SK-N-SH (cell line): ENCODE data around the gene CD200. TPM values are rescaled to one million over a fixed set of nuclear protein-coding genes. Genes with fewer than 3 reads are reported as not detected.

Source experiments
- CTCF ChIA-PET: fragments of 300-600, 350-600 bp; formaldehyde crosslinking; extraction: SDS; loops from one replicate; lab custom pipeline; 2021; lab: Yijun Ruan, JAX
- POLR2A ChIA-PET: fragments of 350-600 bp; sonication (Branson Sonifier 250); formaldehyde crosslinking; extraction: SDS; loops from one replicate; lab custom pipeline; 2020; ENCODE audit warnings: antibody characterized with exemption, inconsistent platforms; lab: Yijun Ruan, JAX
- DNase-seq: peaks from one replicate; pipeline ENCODE4 v3.0.0; 2012
- H2AFZ ChIP-seq: fragments of 200-600 bp; sonication (generic); 2 replicates; pipeline ENCODE4 v1.8.1; 2016; ENCODE audit warnings: antibody characterized with exemption, mild to moderate bottlenecking, low read depth
- H3F3A ChIP-seq: fragments of 200-600 bp; sonication (generic); replicated peaks from 2 replicates; pipeline ENCODE3; 2016; ENCODE audit warnings: antibody characterized with exemption, mild to moderate bottlenecking; ENCODE audit not compliant: insufficient read depth
- H3K27ac ChIP-seq, 2 experiments: fragments of 200-500 bp in 1 of 2; fragments of 200-600 bp in 1 of 2; sonication (Bioruptor generic) in 1 of 2; sonication (generic), shearing (Covaris generic) in 1 of 2; 2 replicates each; pipeline versions ENCODE4 v1.5.1 to v1.6.1; 2014 to 2016; ENCODE audit warnings: low read depth in 2 of 2, inconsistent platforms in 1 of 2, low read length in 1 of 2, mild to moderate bottlenecking in 1 of 2, mixed read lengths in 1 of 2
- H3K27me3 ChIP-seq: fragments of 200-600 bp; sonication (generic), shearing (Covaris generic); 2 replicates; pipeline ENCODE4 v1.6.1; 2016; ENCODE audit warnings: mixed run types; ENCODE audit not compliant: insufficient read depth
- H3K36me3 ChIP-seq, 2 experiments: fragments of 200-500 bp in 1 of 2; fragments of 200-600 bp in 1 of 2; sonication (Bioruptor generic) in 1 of 2; sonication (generic) in 1 of 2; replicated peaks in 1 of 2; 2 replicates each; pipeline versions ENCODE3 to v1.5.1; 2014 to 2016; ENCODE audit warnings: low read length in 1 of 2, mild to moderate bottlenecking in 1 of 2; ENCODE audit not compliant: insufficient read depth in 2 of 2, control insufficient read depth in 1 of 2
- H3K4me1 ChIP-seq, 2 experiments: fragments of 200-500 bp in 1 of 2; fragments of 200-600 bp in 1 of 2; sonication (Bioruptor generic) in 1 of 2; sonication (generic), shearing (Covaris generic) in 1 of 2; 2 replicates each; pipeline versions ENCODE4 v1.5.1 to v1.6.1; 2014 to 2016; ENCODE audit warnings: low read depth in 1 of 2, low read length in 1 of 2, mixed run types in 1 of 2; ENCODE audit not compliant: insufficient read depth in 2 of 2, control insufficient read depth in 1 of 2
- H3K4me2 ChIP-seq: fragments of 200-600 bp; sonication (generic), shearing (Covaris generic); 2 replicates; pipeline ENCODE4 v1.6.1; 2017; ENCODE audit warnings: mixed run types
- H3K4me3 ChIP-seq, 2 experiments: fragments of 200-500 bp in 1 of 2; fragments of 200-600 bp in 1 of 2; sonication (Bioruptor generic) in 1 of 2; sonication (generic), shearing (Covaris generic) in 1 of 2; 2 replicates each; pipeline versions ENCODE4 v1.5.1 to v1.8.1; 2014 to 2016; ENCODE audit warnings: low read depth in 2 of 2, inconsistent platforms in 1 of 2, low read length in 1 of 2, mild to moderate bottlenecking in 1 of 2, mixed read lengths in 1 of 2, moderate library complexity in 1 of 2
- H3K79me2 ChIP-seq: fragments of 200-600 bp; sonication (generic); 2 replicates; pipeline ENCODE4 v1.8.1; 2017; ENCODE audit warnings: mild to moderate bottlenecking; ENCODE audit not compliant: insufficient read depth
- H3K9ac ChIP-seq: fragments of 200-600 bp; sonication (generic); 2 replicates; pipeline ENCODE4 v1.6.1; 2017; ENCODE audit warnings: mixed run types
- H3K9me2 ChIP-seq: fragments of 200-600 bp; sonication (generic); 2 replicates; pipeline ENCODE4 v1.6.1; 2017; ENCODE audit warnings: mixed run types
- H3K9me3 ChIP-seq: fragments of 200-600 bp; sonication (generic); 2 replicates; pipeline ENCODE4 v1.6.1; 2017; ENCODE audit warnings: mixed run types, mild to moderate bottlenecking, moderate library complexity
- H4K20me1 ChIP-seq: fragments of 200-600 bp; sonication (generic); 2 replicates; pipeline ENCODE4 v1.6.1; 2017; ENCODE audit warnings: mild to moderate bottlenecking, mixed run types; ENCODE audit not compliant: insufficient read depth
- CHD2 ChIP-seq: fragments of 150-350 bp; IDR thresholded peaks from 2 replicates; pipeline ENCODE4 v1.6.1; 2018; ENCODE audit warnings: low read length; ENCODE audit not compliant: partially characterized antibody
- ELF1 ChIP-seq: IDR thresholded peaks from 2 replicates; pipeline ENCODE4 v1.4.0; 2012
- EP300 ChIP-seq, 2 experiments: IDR thresholded peaks; 2 replicates each; pipeline versions ENCODE4 v1.4.0 to v1.6.1; 2012; ENCODE audit warnings: borderline replicate concordance in 1 of 2, low read depth in 1 of 2, low read length in 1 of 2
- GABPA ChIP-seq: IDR thresholded peaks from 2 replicates; pipeline ENCODE4 v1.4.0; 2012; ENCODE audit warnings: low read depth, mild to moderate bottlenecking
- GATA2 ChIP-seq: sonication (generic); formaldehyde crosslinking; IDR thresholded peaks from 2 replicates; pipeline ENCODE4 v1.5.0; 2020; ENCODE audit warnings: mild to moderate bottlenecking, missing genetic modification reagents
- JUND ChIP-seq: IDR thresholded peaks from 2 replicates; pipeline ENCODE4 v1.4.0; 2012
- NFIC ChIP-seq: IDR thresholded peaks from 2 replicates; pipeline ENCODE4 v1.4.0; 2012; ENCODE audit warnings: borderline replicate concordance
- NRF1 ChIP-seq: IDR thresholded peaks from 2 replicates; pipeline ENCODE4 v1.6.1; 2012; ENCODE audit warnings: low read depth, mild to moderate bottlenecking, low read length
- POLR2AphosphoS5 ChIP-seq: IDR thresholded peaks from 2 replicates; pipeline ENCODE4 v1.6.1; 2012; ENCODE audit warnings: low read depth, low read length
- RCOR1 ChIP-seq: fragments of 150-350 bp; IDR thresholded peaks from 2 replicates; pipeline ENCODE4 v1.6.1; 2017; ENCODE audit warnings: antibody characterized with exemption, low read length
- RFX5 ChIP-seq: IDR thresholded peaks from 2 replicates; pipeline ENCODE4 v1.6.1; 2012; ENCODE audit warnings: mild to moderate bottlenecking, improper control_type of control experiment, low read length
- SMC3 ChIP-seq: IDR thresholded peaks from 2 replicates; pipeline ENCODE4 v1.6.1; 2012; ENCODE audit warnings: low read depth, low read length, improper control_type of control experiment
- TAF1 ChIP-seq: IDR thresholded peaks from 2 replicates; pipeline ENCODE4 v1.6.1; 2012; ENCODE audit warnings: low read depth, mild to moderate bottlenecking, low read length, moderate library complexity, borderline replicate concordance
- TCF12 ChIP-seq: IDR thresholded peaks from 2 replicates; pipeline ENCODE4 v1.4.0; 2012
- WGBS: methylation state at CpG from one replicate; pipeline ENCODE4 v1.1.6; 2017; ENCODE audit warnings: low lambda C conversion rate; 5-methylcytosine and 5-hydroxymethylcytosine counted together
- polyA plus RNA-seq, 3 experiments: library from polyadenylated mRNA; depleted of rRNA; stranded (reverse); fragments of >200 nt; gene quantifications; 2 replicates each; pipeline ENCODE4 v1.2.3, GENCODE V29; 2012
- TF ChIP-seq, protein P1 (sequence below): IDR thresholded peaks from 2 replicates; pipeline ENCODE4 v1.6.1; 2012; ENCODE audit warnings: mild to moderate bottlenecking, low read depth, low read length, moderate library complexity
- TF ChIP-seq, protein P2 (sequence below): IDR thresholded peaks from 2 replicates; pipeline ENCODE4 v1.4.0; 2012; ENCODE audit warnings: low read depth, borderline replicate concordance
- TF ChIP-seq, protein P3 (sequence below): IDR thresholded peaks from 2 replicates; pipeline ENCODE4 v1.4.0; 2012; ENCODE audit warnings: low read depth
- TF ChIP-seq, protein P4 (sequence below): fragments of 150-350 bp; IDR thresholded peaks from 2 replicates; pipeline ENCODE4 v1.6.1; 2016; ENCODE audit warnings: mild to moderate bottlenecking, low read depth, low read length

The CD200 gene
- polyA plus RNA-seq, 1 of the 3 experiments (the other 2 are of a cell fraction): 1.1 TPM

DNA sequence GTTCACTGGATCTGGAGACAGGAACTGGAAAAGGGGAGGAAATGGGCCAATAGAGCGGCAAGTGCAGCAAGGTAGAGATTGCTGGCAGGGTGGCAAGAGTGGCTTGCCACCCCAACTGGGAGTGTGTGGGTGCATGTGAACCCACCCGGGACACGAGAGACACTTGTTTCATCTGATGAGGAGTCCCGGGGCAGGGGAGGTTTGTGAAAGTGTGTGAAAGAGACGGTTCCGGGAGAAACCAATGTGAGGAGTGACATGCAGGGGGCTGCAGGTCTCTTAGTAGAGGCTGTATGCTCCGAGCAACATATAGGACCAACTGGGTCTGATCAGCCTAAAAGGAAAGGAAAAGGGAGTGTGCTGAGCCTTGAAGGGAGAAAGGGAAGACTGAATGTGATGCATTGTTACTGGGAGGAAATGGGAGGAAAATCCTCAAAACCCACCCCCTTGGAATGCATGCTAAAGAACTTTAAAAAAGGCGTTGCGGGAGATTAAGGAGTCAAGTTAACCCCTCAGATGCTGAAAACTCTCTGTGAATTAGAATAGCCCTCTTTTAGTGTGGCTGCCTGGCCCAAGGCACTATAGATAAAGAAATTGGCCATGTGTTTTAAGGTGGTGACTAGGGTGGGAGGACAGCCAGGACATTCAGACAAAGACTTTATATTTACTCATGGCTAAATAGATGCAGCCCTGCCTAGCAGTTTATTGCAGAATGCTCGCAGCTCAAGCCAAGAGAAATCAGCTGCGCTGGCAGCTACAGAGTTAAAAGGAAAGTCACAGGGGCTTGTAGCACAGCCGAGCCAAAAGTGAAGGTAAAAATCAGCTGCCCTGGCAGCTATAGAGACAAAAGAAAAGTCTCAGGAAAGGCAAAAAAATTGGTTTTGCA, 29.8 kb upstream of the CD200 start:
- no peak overlapping the region for H3K9ac ChIP-seq
- TF ChIP-seq, protein P1, sequence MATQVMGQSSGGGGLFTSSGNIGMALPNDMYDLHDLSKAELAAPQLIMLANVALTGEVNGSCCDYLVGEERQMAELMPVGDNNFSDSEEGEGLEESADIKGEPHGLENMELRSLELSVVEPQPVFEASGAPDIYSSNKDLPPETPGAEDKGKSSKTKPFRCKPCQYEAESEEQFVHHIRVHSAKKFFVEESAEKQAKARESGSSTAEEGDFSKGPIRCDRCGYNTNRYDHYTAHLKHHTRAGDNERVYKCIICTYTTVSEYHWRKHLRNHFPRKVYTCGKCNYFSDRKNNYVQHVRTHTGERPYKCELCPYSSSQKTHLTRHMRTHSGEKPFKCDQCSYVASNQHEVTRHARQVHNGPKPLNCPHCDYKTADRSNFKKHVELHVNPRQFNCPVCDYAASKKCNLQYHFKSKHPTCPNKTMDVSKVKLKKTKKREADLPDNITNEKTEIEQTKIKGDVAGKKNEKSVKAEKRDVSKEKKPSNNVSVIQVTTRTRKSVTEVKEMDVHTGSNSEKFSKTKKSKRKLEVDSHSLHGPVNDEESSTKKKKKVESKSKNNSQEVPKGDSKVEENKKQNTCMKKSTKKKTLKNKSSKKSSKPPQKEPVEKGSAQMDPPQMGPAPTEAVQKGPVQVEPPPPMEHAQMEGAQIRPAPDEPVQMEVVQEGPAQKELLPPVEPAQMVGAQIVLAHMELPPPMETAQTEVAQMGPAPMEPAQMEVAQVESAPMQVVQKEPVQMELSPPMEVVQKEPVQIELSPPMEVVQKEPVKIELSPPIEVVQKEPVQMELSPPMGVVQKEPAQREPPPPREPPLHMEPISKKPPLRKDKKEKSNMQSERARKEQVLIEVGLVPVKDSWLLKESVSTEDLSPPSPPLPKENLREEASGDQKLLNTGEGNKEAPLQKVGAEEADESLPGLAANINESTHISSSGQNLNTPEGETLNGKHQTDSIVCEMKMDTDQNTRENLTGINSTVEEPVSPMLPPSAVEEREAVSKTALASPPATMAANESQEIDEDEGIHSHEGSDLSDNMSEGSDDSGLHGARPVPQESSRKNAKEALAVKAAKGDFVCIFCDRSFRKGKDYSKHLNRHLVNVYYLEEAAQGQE: no peak
- TF ChIP-seq GATA2 (CRISPR knock-in tag): peak; percentile 31; the same call in 1 of the 2 replicates
- TF ChIP-seq, all 33 proteins: peak for 1
- peak overlapping the region; percentile 75 for H2AFZ ChIP-seq
- peak overlapping the region; percentile 64 for H3K4me2 ChIP-seq
- peaks cover 0 to 32% of the 10 kb centered on the region in 2 experiments; a peak in 2 of 4 replicates for H3K4me1 ChIP-seq
- H3K9me2 ChIP-seq: no peaks in the 10 kb centered on the region
- H3K27ac ChIP-seq: peak overlapping the region in 1 of 2 experiments; percentile 72; a peak in 2 of 4 replicates
- peak overlapping the region; percentile 44 to 49 for H3K4me3 ChIP-seq
- 52% methylated on average over 12 of the region's 12 CpGs for WGBS
- no peaks in the 10 kb centered on the region for H3K79me2 ChIP-seq
- H3K9me3 ChIP-seq: no peaks in the 10 kb centered on the region
- no peaks in the 10 kb centered on the region for H3K27me3 ChIP-seq
- no peaks in the 10 kb centered on the region for H3K36me3 ChIP-seq
- H4K20me1 ChIP-seq: no peaks in the 10 kb centered on the region
- DNase-seq: no peak
- POLR2A ChIA-PET: interaction anchor here (2.4 kb wide), 1 partner anchor 30 kb away, joined by 11 read pairs; the partner anchor contains the start of gene CD200
- H3F3A ChIP-seq: no peaks in the 10 kb centered on the region
- CTCF ChIA-PET: interaction anchor here (1.0 to 2.7 kb wide), 7 partner anchors 10 to 1274 kb away, joined by 3 to 28 read pairs (median 5); partner anchors contain the start of genes CD200 and SLC9C1

DNA sequence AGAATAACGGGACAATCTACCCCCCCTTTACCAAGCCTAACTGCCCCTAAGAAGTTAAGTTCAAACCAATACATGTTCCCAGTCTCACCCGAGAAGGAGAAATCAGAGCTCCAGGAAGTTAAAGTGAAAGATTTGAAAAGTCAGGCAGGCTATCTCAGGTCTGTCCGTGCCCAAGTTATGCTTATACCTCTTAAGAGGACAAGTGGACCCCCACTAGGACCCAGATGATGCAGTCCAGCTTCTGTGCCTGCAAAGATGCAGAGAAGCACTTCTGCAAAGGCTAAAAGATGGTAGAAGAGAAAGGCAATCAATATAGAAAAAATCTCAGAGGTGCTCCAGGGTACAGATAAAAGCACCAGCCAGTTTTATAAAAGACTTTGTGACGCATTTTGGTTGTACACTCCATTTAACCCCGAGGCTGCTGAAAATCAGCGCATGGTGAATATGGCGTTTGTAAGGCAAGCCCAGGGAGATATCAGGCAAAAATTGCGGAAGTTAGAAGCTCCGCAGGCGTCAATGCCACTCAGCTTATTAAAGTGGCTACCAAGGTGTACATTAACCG, 29.1 kb upstream of the CD200 start:
- Histone ChIP-seq H3K36me3 (no peaks in the 10 kb centered on the region), H2AFZ (peak overlapping the region; percentile 75), H3K4me2 (peak overlapping the region; percentile 64), H3K27ac (peak overlapping the region in 1 of 2 experiments; percentile 72; a peak in 2 of 4 replicates), H3K9ac (no peak overlapping the region), H3K9me2 (no peaks in the 10 kb centered on the region), H3F3A (no peaks in the 10 kb centered on the region), H4K20me1 (no peaks in the 10 kb centered on the region), H3K27me3 (no peaks in the 10 kb centered on the region), H3K4me1 (peaks cover 0 to 36% of the 10 kb centered on the region in 2 experiments; a peak in 2 of 4 replicates), H3K79me2 (no peaks in the 10 kb centered on the region), H3K9me3 (no peaks in the 10 kb centered on the region), H3K4me3 (peak overlapping the region; percentile 44 to 49)
- ChIA-PET CTCF (interaction anchor here (1.0 to 2.7 kb wide), 7 partner anchors 10 to 1273 kb away, joined by 3 to 28 read pairs (median 5); partner anchors contain the start of genes CD200 and SLC9C1), POLR2A (interaction anchor here (2.4 kb wide), 1 partner anchor 30 kb away, joined by 11 read pairs; the partner anchor contains the start of gene CD200)
- WGBS: 41% methylated on average over 11 of the region's 11 CpGs
- DNase-seq: no peak
- TF ChIP-seq GATA2 (CRISPR knock-in tag): no peak
- TF ChIP-seq, protein P2, sequence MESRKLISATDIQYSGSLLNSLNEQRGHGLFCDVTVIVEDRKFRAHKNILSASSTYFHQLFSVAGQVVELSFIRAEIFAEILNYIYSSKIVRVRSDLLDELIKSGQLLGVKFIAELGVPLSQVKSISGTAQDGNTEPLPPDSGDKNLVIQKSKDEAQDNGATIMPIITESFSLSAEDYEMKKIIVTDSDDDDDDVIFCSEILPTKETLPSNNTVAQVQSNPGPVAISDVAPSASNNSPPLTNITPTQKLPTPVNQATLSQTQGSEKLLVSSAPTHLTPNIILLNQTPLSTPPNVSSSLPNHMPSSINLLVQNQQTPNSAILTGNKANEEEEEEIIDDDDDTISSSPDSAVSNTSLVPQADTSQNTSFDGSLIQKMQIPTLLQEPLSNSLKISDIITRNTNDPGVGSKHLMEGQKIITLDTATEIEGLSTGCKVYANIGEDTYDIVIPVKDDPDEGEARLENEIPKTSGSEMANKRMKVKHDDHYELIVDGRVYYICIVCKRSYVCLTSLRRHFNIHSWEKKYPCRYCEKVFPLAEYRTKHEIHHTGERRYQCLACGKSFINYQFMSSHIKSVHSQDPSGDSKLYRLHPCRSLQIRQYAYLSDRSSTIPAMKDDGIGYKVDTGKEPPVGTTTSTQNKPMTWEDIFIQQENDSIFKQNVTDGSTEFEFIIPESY: no peak
- no peak for TF ChIP-seq GABPA
- no peak for TF ChIP-seq RFX5
- TF ChIP-seq SMC3: no peak
- TF ChIP-seq, protein P3, sequence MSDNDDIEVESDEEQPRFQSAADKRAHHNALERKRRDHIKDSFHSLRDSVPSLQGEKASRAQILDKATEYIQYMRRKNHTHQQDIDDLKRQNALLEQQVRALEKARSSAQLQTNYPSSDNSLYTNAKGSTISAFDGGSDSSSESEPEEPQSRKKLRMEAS: no peak
- no peak for TF ChIP-seq NRF1
- TF ChIP-seq CHD2: no peak
- no peak for TF ChIP-seq RCOR1
- no peak for TF ChIP-seq TCF12
- TF ChIP-seq, protein P4, sequence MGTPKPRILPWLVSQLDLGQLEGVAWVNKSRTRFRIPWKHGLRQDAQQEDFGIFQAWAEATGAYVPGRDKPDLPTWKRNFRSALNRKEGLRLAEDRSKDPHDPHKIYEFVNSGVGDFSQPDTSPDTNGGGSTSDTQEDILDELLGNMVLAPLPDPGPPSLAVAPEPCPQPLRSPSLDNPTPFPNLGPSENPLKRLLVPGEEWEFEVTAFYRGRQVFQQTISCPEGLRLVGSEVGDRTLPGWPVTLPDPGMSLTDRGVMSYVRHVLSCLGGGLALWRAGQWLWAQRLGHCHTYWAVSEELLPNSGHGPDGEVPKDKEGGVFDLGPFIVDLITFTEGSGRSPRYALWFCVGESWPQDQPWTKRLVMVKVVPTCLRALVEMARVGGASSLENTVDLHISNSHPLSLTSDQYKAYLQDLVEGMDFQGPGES: no peak
- TF ChIP-seq TAF1: no peak
- no peak for TF ChIP-seq ELF1
- no peak for TF ChIP-seq EP300 (IDR thresholded peaks at IDR 0.05; ENCODE audit: borderline replicate concordance in 1 of 2, low read depth in 1 of 2, low read length in 1 of 2)
- TF ChIP-seq JUND: no peak
- no peak for TF ChIP-seq NFIC
- TF ChIP-seq POLR2AphosphoS5: no peak
